Stimulated activated CD4-positive, alpha-beta T cell treated with anti-CD3 and anti-CD28 coated beads, Interleukin-15, amount 100 ng/mL, for 24 hours (primary cell): ENCODE measurements around the gene MRPL20.
"Not testable (repeated sequence)": the region's sequence is repeated elsewhere in the genome, so short reads cannot be mapped to it uniquely, and the experiment has no call there.

Experiments
- DNase-seq: peaks from one replicate; pipeline ENCODE4 v3.0.0-alpha.2; 2020

Gene MRPL20

DNA sequence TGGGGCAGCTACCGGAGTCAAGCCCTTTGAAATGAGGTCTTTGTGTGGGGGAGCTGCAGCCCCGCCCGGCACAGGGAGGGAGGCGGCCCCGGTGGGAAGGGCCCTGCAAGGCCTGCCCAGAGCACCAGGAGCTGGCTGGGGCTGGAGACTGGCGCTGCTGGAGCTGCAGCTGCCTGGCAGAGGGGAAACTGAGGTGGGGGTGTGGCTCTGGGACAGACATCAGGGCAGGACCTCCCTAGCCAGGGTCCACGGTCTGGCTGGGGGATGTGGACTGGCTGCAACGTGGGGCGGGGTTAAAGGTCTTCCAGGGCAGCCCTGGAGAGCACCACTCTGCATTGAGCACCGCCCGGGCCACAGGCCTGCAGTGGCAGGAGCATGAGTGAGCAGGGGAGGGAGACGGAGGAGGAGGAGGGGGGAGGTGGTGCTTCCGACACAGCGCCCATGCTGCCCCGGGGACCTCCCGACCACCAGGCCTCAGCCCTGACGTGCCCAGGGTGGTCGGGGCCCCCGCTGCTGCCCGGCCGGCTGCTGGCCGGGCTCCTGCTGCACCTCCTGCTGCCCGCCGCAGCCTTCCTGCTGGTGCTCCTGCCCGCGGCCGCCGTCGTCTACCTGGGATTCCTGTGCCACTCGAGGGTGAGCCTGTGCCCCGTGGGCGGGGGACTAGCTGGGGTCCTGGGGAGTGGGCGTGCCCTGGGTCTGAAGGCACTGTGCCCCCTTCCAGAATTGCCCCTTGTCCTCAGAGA lies 18.8 kb upstream of the MRPL20 start:
- DNase-seq: no peak

DNA sequence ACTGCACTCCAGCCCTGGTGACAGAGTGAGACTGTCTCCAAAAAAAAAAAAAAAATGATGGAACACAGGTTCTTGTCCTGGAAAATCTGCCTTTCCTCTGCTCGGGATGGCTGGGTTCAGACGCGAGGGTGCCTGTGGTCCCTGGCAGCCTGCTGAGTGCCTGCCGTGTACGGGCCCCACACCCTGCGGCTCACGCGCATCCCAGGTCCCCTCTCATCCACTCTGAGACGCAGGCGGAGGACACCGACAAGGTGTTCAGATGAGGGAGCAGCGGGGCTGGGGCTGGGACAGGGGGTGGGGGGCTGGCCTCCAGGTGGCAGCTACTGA lies 18.3 kb upstream of the MRPL20 start:
- no peak for DNase-seq

DNA sequence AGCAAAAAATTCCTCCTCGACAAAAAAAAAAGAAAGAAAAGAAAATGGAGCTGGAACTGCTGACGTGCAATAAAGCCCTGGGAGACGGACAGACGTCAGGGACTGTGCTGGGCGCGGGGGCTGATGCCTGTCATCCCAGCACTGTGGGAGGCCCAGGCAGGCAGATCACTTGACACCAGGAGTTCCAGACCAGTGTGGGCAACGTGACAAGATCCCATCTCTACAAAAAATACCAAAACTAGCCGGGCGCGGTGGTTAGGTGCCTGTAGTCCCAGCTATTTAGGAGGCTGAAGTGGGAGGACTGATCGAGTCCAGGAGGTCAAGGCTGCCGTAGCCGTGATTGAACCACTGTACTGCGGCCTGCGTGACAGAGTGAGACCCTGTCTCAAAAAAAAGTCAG lies 17.6 kb upstream of the MRPL20 start:
- no peak for DNase-seq

DNA sequence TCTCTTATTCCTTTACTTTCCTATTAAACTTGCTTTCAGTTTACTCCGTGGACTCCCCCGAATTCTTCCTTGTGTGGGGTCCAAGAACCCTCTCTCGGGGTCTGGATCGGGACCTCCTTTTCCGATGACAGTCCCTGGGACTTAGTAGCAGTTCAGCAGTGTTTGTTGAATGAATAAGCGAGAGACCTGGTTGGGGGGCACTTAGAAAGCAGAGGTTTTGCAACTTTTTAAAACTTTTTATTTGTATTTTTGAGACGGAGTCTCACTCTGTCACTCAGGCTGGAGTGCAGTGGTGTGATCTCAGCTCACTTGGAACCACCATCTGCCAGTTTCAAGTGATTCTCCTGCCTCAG lies 16.1 kb upstream of the MRPL20 start:
- no peak for DNase-seq

DNA sequence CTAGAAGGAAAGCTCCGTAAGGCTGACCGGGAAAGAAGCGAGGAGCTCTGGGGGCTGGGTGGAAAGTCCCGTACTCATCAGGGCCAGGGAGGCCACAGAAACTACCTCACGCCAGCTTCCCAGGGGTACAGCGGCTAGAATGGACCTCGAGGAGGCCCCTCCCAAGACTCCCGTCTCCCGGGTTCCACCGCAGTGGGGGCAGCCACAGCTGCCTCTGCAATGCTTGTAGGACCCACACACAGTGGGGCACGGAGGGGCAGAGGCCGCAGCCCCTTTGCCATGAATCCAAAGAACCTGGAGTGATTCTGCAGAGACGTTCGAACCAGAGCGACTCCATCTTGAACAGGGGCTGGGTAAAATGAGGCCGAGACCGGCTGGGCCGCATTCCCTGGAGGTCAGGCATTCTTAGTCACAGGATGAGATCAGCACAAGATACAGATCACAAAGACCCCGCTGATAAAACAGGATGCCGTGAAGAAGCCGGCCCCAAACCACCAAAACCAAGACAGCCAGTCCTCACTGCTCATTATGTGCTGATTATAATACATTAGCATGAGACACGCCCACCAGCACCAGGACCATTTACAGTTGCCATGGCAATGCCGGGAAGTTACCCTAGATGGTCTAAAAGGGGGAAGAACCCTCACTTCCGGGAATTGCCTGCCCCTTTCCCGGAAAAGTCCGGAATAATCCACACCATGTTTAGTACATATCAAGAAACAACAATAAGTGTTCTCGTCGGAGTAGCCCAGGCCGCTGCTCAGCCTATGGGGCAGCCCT lies 15.6 kb upstream of the MRPL20 start:
- DNase-seq: no peak

DNA sequence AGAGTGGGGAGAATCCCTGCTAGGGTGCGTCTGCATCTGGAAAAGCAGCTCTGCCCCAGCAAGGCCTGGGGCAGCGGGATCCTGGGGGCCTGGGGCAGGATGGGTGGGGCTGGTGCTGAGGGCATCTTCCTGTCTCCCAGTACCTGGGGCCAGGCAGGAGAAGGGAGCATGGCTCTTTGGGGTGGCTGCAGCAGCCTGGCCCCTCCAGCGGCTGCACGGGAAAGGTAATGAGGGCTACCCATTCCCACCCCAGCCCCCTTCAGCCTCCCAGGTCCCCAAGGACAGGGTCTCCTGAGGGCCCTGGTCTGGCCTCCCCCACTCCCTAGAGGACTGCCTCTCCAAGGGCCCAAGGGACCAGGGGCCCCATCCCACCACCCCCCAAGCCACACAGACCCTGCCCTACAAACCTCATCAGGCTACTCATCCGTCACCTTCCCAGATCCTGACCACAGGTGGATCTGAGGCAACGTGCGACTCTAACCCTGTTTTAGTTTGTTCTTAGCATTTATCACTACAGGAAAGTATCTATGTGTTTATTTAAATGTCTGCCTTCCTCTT lies 14.9 kb upstream of the MRPL20 start:
- no peak for DNase-seq

GRCh38 chr1:1421147-1421906 lies 14.2 kb upstream of the MRPL20 start, which contains the start of gene ANKRD65:
TSS of gene ANKRD65 (minus strand) at chr1:1421276. CDS start at chr1:1421005, 271 bp downstream.
- DNase-seq: no peak

DNA sequence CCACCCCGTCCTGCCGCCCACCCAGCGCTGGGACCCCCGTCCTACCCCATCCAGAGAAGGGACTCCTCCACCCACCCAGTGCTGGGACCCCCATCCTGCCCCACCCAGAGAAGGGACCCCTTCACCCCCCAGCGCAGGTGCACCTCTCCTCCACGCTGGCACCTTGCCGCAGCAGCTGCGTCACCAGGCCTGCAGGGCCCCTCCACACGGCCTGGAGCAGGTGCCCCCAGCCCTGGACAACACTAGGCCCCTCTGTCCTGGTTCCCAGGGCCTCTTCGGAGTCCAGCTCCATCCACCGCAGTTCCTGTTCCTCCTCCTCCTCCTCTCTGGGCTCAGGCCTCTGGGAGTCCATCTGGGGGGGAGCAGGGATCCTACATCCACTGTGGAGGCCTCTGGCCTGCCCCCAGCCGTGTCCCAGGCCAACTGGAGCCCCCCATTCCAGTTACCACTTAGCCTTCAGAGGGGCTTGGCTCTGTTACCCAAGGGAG lies 13.6 kb upstream of the MRPL20 start:
- no peak for DNase-seq

GRCh38 chr1:1419813-1420653 lies 12.9 kb upstream of the MRPL20 start:
- DNase-seq: no peak

DNA sequence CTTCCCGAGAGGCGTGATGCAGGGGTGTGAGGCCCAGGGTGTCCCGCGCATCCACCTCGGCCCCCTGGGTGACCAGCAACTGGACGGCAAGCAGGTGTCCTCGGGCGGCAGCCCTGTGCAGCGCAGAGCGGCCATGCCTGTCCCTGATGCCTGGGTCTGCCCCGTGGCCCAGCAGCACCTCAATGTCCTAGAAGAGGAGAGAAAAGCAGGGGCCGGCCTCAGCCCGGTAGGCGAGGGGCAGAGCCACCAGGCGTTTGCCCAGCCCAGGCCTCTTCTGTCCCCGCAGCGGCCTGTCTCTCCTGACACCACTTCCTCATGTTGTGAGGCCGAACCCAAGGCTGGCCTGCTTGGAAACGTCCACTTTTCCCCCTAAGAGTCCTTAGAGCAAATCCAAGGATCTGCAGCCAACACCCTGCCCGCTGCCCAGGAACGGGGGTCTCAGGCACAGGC lies 12.3 kb upstream of the MRPL20 start:
- no peak for DNase-seq

GRCh38 chr1:1418464-1419362 lies 11.6 kb upstream of the MRPL20 start:
- no peak for DNase-seq

GRCh38 chr1:1417825-1418463 lies 10.9 kb upstream of the MRPL20 start:
- not testable (repeated sequence) for DNase-seq

- DNase-seq: not testable (repeated sequence)
Measured at GRCh38 chr1:1417396-1417795, 10.3 kb upstream of the MRPL20 start.

- no peak for DNase-seq
Measured at GRCh38 chr1:1415751-1416150, 8.7 kb upstream of the MRPL20 start.

- DNase-seq: peak; percentile 30
Measured at GRCh38 chr1:1412311-1412902, 5.3 kb upstream of the MRPL20 start.

DNA sequence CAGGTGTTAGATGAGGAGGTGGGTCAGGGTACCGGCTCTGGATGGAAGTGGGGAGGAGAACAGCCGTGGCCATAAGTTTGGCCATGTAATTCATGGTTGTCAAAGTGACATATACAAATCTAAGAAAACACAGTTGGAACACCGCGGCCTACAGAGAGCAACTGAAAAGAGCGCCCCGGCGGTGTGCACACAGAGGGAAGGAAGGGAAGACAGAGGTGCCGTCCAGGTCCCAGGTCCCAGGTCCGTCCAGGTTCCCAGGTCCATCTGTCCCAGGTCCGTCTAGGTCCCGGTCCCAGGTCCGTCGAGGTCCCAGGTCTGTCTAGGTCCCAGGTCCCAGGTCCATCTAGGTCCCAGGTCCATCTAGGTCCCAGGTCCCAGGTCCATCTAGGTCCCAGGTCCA lies 4.5 kb upstream of the MRPL20 start:
- no peak for DNase-seq

DNA sequence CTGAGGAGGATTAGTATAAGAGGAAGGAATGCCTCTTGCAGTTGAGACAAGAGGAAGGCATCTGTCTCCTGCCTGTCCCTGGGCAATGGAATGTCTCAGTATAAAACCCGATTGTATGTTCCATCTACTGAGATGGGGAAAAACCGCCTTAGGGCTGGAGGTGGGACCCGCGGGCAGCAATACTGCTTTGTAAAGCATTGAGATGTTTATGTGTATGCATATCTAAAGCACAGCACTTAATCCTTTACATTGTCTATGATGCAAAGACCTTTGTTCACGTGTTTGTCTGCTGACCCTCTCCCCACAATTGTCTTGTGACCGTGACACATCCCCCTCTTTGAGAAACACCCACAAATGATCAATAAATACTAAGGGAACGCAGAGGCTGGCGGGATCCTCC lies 3.1 kb upstream of the MRPL20 start:
- DNase-seq: not testable (repeated sequence)

GRCh38 chr1:1407636-1408318 lies 684 bp upstream of the MRPL20 start:
- DNase-seq: peak; percentile 42

- DNase-seq: peak; percentile 47
Measured at GRCh38 chr1:1406101-1406820, 832 bp downstream of the MRPL20 start.
